Right lobe of liver (tissue), 6 donors: ENCODE measurements around the gene SC5D. TPM values are rescaled to one million over a fixed set of nuclear protein-coding genes. Genes with fewer than 3 reads are reported as not detected.
A peak's percentile ranks its signal among the peaks of the same experiment; 100 is the strongest.

Experiments used
- ATAC-seq, 4 donors: fragments of 200-7000 bp; cut with Tn5 transposase; one replicate each; pipeline ENCODE4 v1.9.1; 2020; ENCODE audit warnings: mild to moderate bottlenecking in 4 of 4, moderate library complexity in 4 of 4
- DNase-seq, 3 donors: peaks; one replicate each; pipeline ENCODE4 v3.0.0-alpha.2; 2020
- H3K27ac ChIP-seq, 3 donors: fragments of 200-600 bp; one replicate each; pipeline ENCODE4 v1.8.0; 2022
- H3K27me3 ChIP-seq, 2 donors: fragments of 200-600 bp; one replicate each; pipeline ENCODE4 v1.8.0; 2022
- H3K36me3 ChIP-seq, 4 donors: fragments of 200-600 bp; sonication (generic) in 1 of 4; one replicate each; pipeline versions ENCODE4 v1.5.1 to v1.8.0; 2017 to 2022; ENCODE audit warnings: control low read depth in 1 of 4
- H3K4me1 ChIP-seq, 4 donors: fragments of 200-600 bp; sonication (generic) in 1 of 4; one replicate each; pipeline versions ENCODE4 v1.5.1 to v1.8.0; 2017 to 2022; ENCODE audit warnings: control low read depth in 1 of 4
- H3K4me3 ChIP-seq, 3 donors: fragments of 200-600 bp; one replicate each; pipeline ENCODE4 v1.8.0; 2022
- H3K9me3 ChIP-seq, 4 donors: fragments of 200-600 bp; sonication (generic) in 1 of 4; one replicate each; pipeline versions ENCODE4 v1.5.1 to v1.8.0; 2017 to 2022; ENCODE audit warnings: control low read depth in 1 of 4
- POLR2A ChIP-seq: fragments of 450-650 bp; IDR thresholded peaks from one replicate; pipeline ENCODE4 v1.6.1; 2017; ENCODE audit warnings: antibody characterized with exemption, mild to moderate bottlenecking
- WGBS: methylation state at CpG from one replicate; pipeline ENCODE4 v1.1.6; 2018; ENCODE audit warnings: low coverage, low lambda C conversion rate; ENCODE audit not compliant: insufficient coverage; ENCODE audit errors: missing lambda C conversion rate; 5-methylcytosine and 5-hydroxymethylcytosine counted together
- intact Hi-C, 2 donors: fragments of 100-400 bp; cut with DNase I; formaldehyde crosslinking; loops; one replicate each; pipeline versions ENCODE4 v1.11.2 to v1.14.1; 2022
- total RNA-seq, 6 experiments: library from RNA; depleted of rRNA in 2 of 6; stranded (reverse); fragments of >200 nt in 2 of 6; fragmentation: NEBNext Ultra II Directional in 3 of 6; extraction: Animal tissue kit (Norgen Biotek cat#: 25700) in 3 of 6; gene quantifications; one replicate each; pipeline versions ENCODE4 v1.1.0 to v1.2.4, GENCODE V29; 2016 to 2023
- TF ChIP-seq, protein P1 (sequence below), 4 donors: fragments of 200-600 bp in 3 of 4; fragments of 450-650 bp in 1 of 4; IDR thresholded peaks; one replicate each; pipeline versions ENCODE4 v1.5.1 to v1.8.0; 2016 to 2022; ENCODE audit warnings: antibody characterized with exemption in 4 of 4, mild to moderate bottlenecking in 2 of 4
- donor health status: DM: no; HTN: yes; CAD: no.
- donor health status: DM: no; HTN: no; CAD: no.
- donor health status: DM: no; HTN: no; CAD: no.
- donor health status: DM: no; HTN: yes; CAD: no.
- donor health status: DM: no; HTN: yes; CAD: no.

SC5D gene
- total RNA-seq, 6 experiments from 2014 or later, result 58.9 to 126 (median 82.1) TPM

- peak; percentile 55 to 79 (median 64) for ATAC-seq
- 75% methylated on average over 1 of the region's 2 CpGs for WGBS
Observed at GRCh38 chr11:121300313-121300971, 7.9 kb downstream of the SC5D start.

DNA sequence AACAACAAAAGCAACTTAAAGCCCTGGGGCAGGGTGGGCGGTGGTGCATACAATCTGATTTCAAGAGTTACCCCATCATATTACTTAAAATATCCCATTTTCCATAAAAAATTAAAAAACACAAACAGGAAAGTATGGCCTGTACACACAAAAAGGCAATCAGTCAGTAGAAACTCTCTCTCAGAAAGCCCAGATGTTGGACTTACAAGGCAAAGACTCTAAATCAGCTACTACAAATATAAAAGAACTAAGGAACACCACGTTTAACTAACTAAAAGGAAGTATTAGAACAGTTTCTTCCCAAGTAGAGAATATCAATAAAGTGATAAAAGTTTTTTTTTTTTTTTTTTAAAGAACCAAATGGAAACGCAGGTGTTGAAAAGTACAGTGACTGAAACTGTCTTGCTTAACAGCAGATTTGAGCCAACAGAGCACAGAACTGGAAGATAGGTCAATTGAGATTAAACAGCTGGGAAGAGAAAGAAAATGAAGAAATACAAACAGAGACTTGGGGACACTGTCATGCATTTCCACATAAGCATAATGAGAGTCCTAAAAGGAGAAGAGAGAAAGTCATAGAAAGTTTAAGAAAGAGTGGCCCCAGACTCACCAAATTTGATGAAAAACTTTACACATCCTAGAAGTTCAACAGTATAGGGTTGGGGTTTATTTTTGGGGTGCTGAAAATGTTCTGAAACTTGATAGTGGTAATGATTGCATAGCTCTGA lies 8.6 kb downstream of the SC5D start:
- Histone ChIP-seq H3K4me1 (peaks cover 0 to 43% (median 7%) of the 10 kb centered on the region in 4 donors), H3K27ac (peak overlapping the region in 2 of 3 donors; percentile 49 to 60), H3K27me3 (no peaks in the 10 kb centered on the region), H3K4me3 (no peak overlapping the region), H3K36me3 (peaks cover 0 to 21% (median 5%) of the 10 kb centered on the region in 4 donors), H3K9me3 (no peaks in the 10 kb centered on the region)
- DNase-seq (no peak), ATAC-seq (peak; percentile 84 to 92 (median 87))
- intact Hi-C loops, result no loop called here
- no peak for TF ChIP-seq POLR2A
- TF ChIP-seq, protein P1, sequence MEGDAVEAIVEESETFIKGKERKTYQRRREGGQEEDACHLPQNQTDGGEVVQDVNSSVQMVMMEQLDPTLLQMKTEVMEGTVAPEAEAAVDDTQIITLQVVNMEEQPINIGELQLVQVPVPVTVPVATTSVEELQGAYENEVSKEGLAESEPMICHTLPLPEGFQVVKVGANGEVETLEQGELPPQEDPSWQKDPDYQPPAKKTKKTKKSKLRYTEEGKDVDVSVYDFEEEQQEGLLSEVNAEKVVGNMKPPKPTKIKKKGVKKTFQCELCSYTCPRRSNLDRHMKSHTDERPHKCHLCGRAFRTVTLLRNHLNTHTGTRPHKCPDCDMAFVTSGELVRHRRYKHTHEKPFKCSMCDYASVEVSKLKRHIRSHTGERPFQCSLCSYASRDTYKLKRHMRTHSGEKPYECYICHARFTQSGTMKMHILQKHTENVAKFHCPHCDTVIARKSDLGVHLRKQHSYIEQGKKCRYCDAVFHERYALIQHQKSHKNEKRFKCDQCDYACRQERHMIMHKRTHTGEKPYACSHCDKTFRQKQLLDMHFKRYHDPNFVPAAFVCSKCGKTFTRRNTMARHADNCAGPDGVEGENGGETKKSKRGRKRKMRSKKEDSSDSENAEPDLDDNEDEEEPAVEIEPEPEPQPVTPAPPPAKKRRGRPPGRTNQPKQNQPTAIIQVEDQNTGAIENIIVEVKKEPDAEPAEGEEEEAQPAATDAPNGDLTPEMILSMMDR (IDR thresholded peaks at IDR 0.05), result no peak
- 45% methylated on average over 3 of the region's 3 CpGs for WGBS

More at GRCh38 chr11:121300313-121300971, 7.9 kb downstream of the SC5D start:
- Histone ChIP-seq H3K36me3 (peaks cover 0 to 15% (median 2%) of the 10 kb centered on the region in 4 donors), H3K9me3 (no peaks in the 10 kb centered on the region), H3K27ac (peak overlapping the region in 2 of 3 donors; percentile 49 to 60), H3K4me1 (peaks cover 0 to 43% (median 7%) of the 10 kb centered on the region in 4 donors), H3K4me3 (no peak overlapping the region), H3K27me3 (no peaks in the 10 kb centered on the region)
- DNase-seq, result peak in 1 of 3 donors; percentile 55
- intact Hi-C loops, result no loop called here
- TF ChIP-seq, protein P1 (IDR thresholded peaks at IDR 0.05), result no peak
- TF ChIP-seq POLR2A, result no peak

- ATAC-seq (no peak), DNase-seq (no peak)
- Histone ChIP-seq H3K36me3 (peaks cover 0 to 50% (median 18%) of the 10 kb centered on the region in 4 donors), H3K9me3 (no peaks in the 10 kb centered on the region), H3K27me3 (no peaks in the 10 kb centered on the region), H3K4me3 (no peak overlapping the region), H3K27ac (no peak overlapping the region), H3K4me1 (peaks cover 0 to 24% (median 6%) of the 10 kb centered on the region in 4 donors)
- intact Hi-C loops, result no loop called here
- 100% methylated on average over 1 of the region's 1 CpG for WGBS
- TF ChIP-seq, protein P1 (IDR thresholded peaks at IDR 0.05), result no peak
- TF ChIP-seq POLR2A, result no peak
Observed at GRCh38 chr11:121304759-121305158, 12.2 kb downstream of the SC5D start.

DNA sequence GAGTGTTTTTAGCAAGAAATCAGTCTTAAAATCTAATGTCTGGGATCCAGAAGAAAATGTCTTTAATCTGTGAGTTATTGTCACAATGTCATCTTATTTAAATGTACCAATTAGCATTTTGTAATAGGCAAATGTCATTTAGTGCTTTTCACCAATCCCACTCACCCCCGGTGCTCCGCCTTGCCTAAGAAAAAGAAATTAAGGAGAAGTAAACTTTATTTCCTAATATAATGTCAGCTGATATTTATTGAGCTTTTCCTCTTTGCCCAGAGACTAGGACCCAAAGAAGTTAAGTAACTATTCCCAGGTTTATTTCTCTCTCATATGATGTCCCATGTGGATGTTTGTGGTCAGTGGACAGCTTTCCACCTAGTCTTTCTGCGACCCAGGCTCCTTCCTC lies 16.2 kb downstream of the SC5D start:
- no peak for TF ChIP-seq POLR2A
- peaks cover 0 to 14% (median 0%) of the 10 kb centered on the region in 4 donors for H3K4me1 ChIP-seq
- intact Hi-C loops, result no loop called here
- H3K27ac ChIP-seq, result no peak overlapping the region
- DNase-seq, result no peak
- WGBS, result 98% methylated on average over 3 of the region's 3 CpGs
- no peaks in the 10 kb centered on the region for H3K9me3 ChIP-seq
- H3K4me3 ChIP-seq, result no peak overlapping the region
- no peak for ATAC-seq
- H3K36me3 ChIP-seq, result peaks cover 0 to 50% (median 18%) of the 10 kb centered on the region in 4 donors
- H3K27me3 ChIP-seq, result no peaks in the 10 kb centered on the region

GRCh38 chr11:121309688-121310087 lies 17.1 kb downstream of the SC5D start:
- Histone ChIP-seq H3K9me3 (no peaks in the 10 kb centered on the region), H3K27me3 (no peaks in the 10 kb centered on the region), H3K27ac (no peak overlapping the region), H3K4me1 (peaks cover 0 to 14% (median 0%) of the 10 kb centered on the region in 4 donors), H3K4me3 (no peak overlapping the region), H3K36me3 (peaks cover 0 to 41% (median 16%) of the 10 kb centered on the region in 4 donors)
- ATAC-seq (no peak), DNase-seq (no peak)
- intact Hi-C loops, result no loop called here
- TF ChIP-seq, protein P1 (IDR thresholded peaks at IDR 0.05), result no peak
- TF ChIP-seq POLR2A, result no peak
- WGBS, result 73% methylated on average over 4 of the region's 4 CpGs
